ENCODE results near the gene KIF2A. TPM values are rescaled to one million over a fixed set of nuclear protein-coding genes. Genes with fewer than 3 reads are reported as not detected.

The KIF2A gene
- total and polyA plus RNA-seq, 4 donors: 3.8 to 17.5 (median 6.8) TPM

GRCh38 chr5:62328772-62329491 lies 22.9 kb downstream of the KIF2A start:
- no peak for TF ChIP-seq FOXA2 (IDR thresholded peaks at IDR 0.05)
- no peak for TF ChIP-seq ZBTB33 (IDR thresholded peaks at IDR 0.05)
- TF ChIP-seq HNF4G (IDR thresholded peaks at IDR 0.05): no peak
- no peak for TF ChIP-seq HNF4A (conservative IDR thresholded peaks at IDR 0.05)
- no peak for TF ChIP-seq JUND (IDR thresholded peaks at IDR 0.05)
- no peak for TF ChIP-seq MAX (IDR thresholded peaks at IDR 0.05)
- no peak for TF ChIP-seq SP1 (IDR thresholded peaks at IDR 0.05)
- TF ChIP-seq RAD21 (IDR thresholded peaks at IDR 0.05): no peak
- TF ChIP-seq YY1 (IDR thresholded peaks at IDR 0.05): no peak
- no peak for TF ChIP-seq TAF1 (conservative IDR thresholded peaks at IDR 0.05)
- no peak for TF ChIP-seq GABPA (IDR thresholded peaks at IDR 0.05 in 1 of 2, conservative IDR thresholded peaks at IDR 0.05 in 1 of 2)
- no peak for TF ChIP-seq EGR1 (IDR thresholded peaks at IDR 0.05; ENCODE audit: low read depth in 2 of 2)
- TF ChIP-seq NR2F2 (IDR thresholded peaks at IDR 0.05): no peak
- no peak for TF ChIP-seq ATF3 (IDR thresholded peaks at IDR 0.05)
- TF ChIP-seq REST (IDR thresholded peaks at IDR 0.05): no peak
- no peak for TF ChIP-seq RXRA (IDR thresholded peaks at IDR 0.05)
- TF ChIP-seq CTCF (IDR thresholded peaks at IDR 0.05; ENCODE audit: low read depth, low read length, missing input control): no peak
- TF ChIP-seq FOXA1 (IDR thresholded peaks at IDR 0.05): no peak
- Histone ChIP-seq H3K9ac (ENCODE audit: low read depth in 1 of 2, low read length in 2 of 2) (no peak overlapping the region), H3K27me3 (ENCODE audit: control insufficient read depth in 4 of 4, insufficient read depth in 4 of 4, low read length in 3 of 4) (no peaks in the 10 kb centered on the region), H3K9me3 (ENCODE audit: control insufficient read depth in 4 of 4, low read length in 3 of 4) (no peaks in the 10 kb centered on the region), H3K36me3 (ENCODE audit: control insufficient read depth in 4 of 4, insufficient read depth in 3 of 4, low read depth in 1 of 4, low read length in 3 of 4) (no peaks in the 10 kb centered on the region), H3K4me1 (ENCODE audit: control insufficient read depth in 4 of 4, insufficient read depth in 4 of 4, low read length in 3 of 4) (no peaks in the 10 kb centered on the region), H3K4me3 (ENCODE audit: low read depth in 1 of 3, low read length in 3 of 3) (no peak overlapping the region), H3K27ac (ENCODE audit: low read depth in 1 of 2, low read length in 2 of 2) (no peak overlapping the region)
- WGBS: 79% methylated on average over 7 of the region's 7 CpGs
- DNase-seq (ENCODE audit: low spot score): no peak

Data from liver (tissue), 9 donors.